HepG2 (cell line): ENCODE data around the gene MIDN. TPM values are rescaled to one million over a fixed set of nuclear protein-coding genes. Genes with fewer than 3 reads are reported as not detected.

Source experiments
- AGO2 ChIP-seq: fragments of 200-400 bp; formaldehyde crosslinking; optimal IDR thresholded peaks from 2 replicates; pipeline ENCODE3; 2017; ENCODE audit warnings: mild to moderate bottlenecking, low read depth, low read length, moderate library complexity
- CBX5 ChIP-seq: sonication (generic); formaldehyde crosslinking; IDR thresholded peaks from 2 replicates; pipeline ENCODE4 v1.4.0; 2020; ENCODE audit warnings: missing genetic modification reagents, borderline replicate concordance
- FOXK1 ChIP-seq: sonication (generic); formaldehyde crosslinking; IDR thresholded peaks from 2 replicates; pipeline ENCODE4 v1.4.0; 2020; ENCODE audit warnings: low read depth, missing genetic modification reagents, borderline replicate concordance
- HNRNPL ChIP-seq: fragments of 200-400 bp; formaldehyde crosslinking; IDR thresholded peaks from 2 replicates; pipeline ENCODE4 v1.6.1; 2017; ENCODE audit warnings: mild to moderate bottlenecking, low read depth, low read length
- KAT8 ChIP-seq: IDR thresholded peaks from 2 replicates; pipeline ENCODE4 v1.6.1; 2016; ENCODE audit warnings: missing genetic modification reagents, missing compliant biosample characterization
- LCORL ChIP-seq, 2 experiments: fragments of 450-650 bp in 1 of 2; sonication (generic) in 1 of 2; formaldehyde crosslinking in 1 of 2; IDR thresholded peaks; 2 replicates each; pipeline versions ENCODE4 v1.5.0 to v1.6.1; 2017 to 2020; ENCODE audit warnings: antibody characterized with exemption in 1 of 2, missing genetic modification reagents in 1 of 2
- RBFOX2 ChIP-seq: fragments of 200-400 bp; formaldehyde crosslinking; IDR thresholded peaks from 2 replicates; pipeline ENCODE4 v1.6.1; 2017; ENCODE audit warnings: low read depth, mild to moderate bottlenecking, low read length
- RBM22 ChIP-seq: fragments of 200-400 bp; formaldehyde crosslinking; optimal IDR thresholded peaks from 2 replicates; pipeline ENCODE3; 2017; ENCODE audit warnings: mild to moderate bottlenecking, low read length, moderate library complexity
- SETDB1 ChIP-seq: sonication (generic); formaldehyde crosslinking; IDR thresholded peaks from 2 replicates; pipeline ENCODE4 v1.5.1; 2020; ENCODE audit warnings: missing genetic modification reagents, mild to moderate bottlenecking, borderline replicate concordance
- SMYD3 ChIP-seq: sonication (generic); formaldehyde crosslinking; IDR thresholded peaks from 2 replicates; pipeline ENCODE4 v1.8.1; 2023; ENCODE audit warnings: mild to moderate bottlenecking, missing genetic modification reagents
- ZNF326 ChIP-seq: sonication (generic); formaldehyde crosslinking; IDR thresholded peaks from 2 replicates; pipeline ENCODE4 v1.4.0; 2020; ENCODE audit warnings: missing genetic modification reagents, borderline replicate concordance
- ZNF772 ChIP-seq: sonication (generic); formaldehyde crosslinking; IDR thresholded peaks from 2 replicates; pipeline ENCODE4 v1.5.0; 2020; ENCODE audit warnings: mild to moderate bottlenecking, missing genetic modification reagents
- ZNF839 ChIP-seq: sonication (generic); formaldehyde crosslinking; IDR thresholded peaks from 2 replicates; pipeline ENCODE4 v1.4.0; 2020; ENCODE audit warnings: missing genetic modification reagents, mild to moderate bottlenecking, borderline replicate concordance
- ZNF891 ChIP-seq: sonication (generic); formaldehyde crosslinking; IDR thresholded peaks from 2 replicates; pipeline ENCODE4 v1.5.0; 2020; ENCODE audit warnings: mild to moderate bottlenecking, missing genetic modification reagents
- polyA plus RNA-seq, 8 experiments: library from polyadenylated mRNA; depleted of rRNA in 3 of 8; stranded (reverse) in 7 of 8; unstranded in 1 of 8; fragments of >200 nt; fragmentation: Illumina TruSeq in 4 of 8; extraction: Trizol in 4 of 8; gene quantifications; 2 replicates each; pipeline versions ENCODE4 v1.2.1 to v1.2.3, GENCODE V29; 2011 to 2016; ENCODE audit warnings: low read depth in 4 of 8, missing spikeins in 1 of 8, mixed read lengths in 1 of 8; ENCODE audit not compliant: insufficient read depth in 1 of 8
- total RNA-seq, 5 experiments: library from RNA; depleted of rRNA; stranded (reverse); fragments of >200 nt; fragmentation: Illumina TruSeq; extraction: Trizol; gene quantifications; 2 replicates each; pipeline ENCODE4 v1.2.3, GENCODE V29; 2016; ENCODE audit warnings: low read depth in 1 of 5
- TF ChIP-seq, protein P1 (sequence below): sonication (generic); formaldehyde crosslinking; conservative IDR thresholded peaks from 2 replicates; pipeline ENCODE4 v1.4.0; 2020; ENCODE audit warnings: mild to moderate bottlenecking, missing genetic modification reagents, moderate library complexity
- TF ChIP-seq, protein P2 (sequence below): sonication (generic); formaldehyde crosslinking; IDR thresholded peaks from 2 replicates; pipeline ENCODE4 v1.5.1; 2020; ENCODE audit warnings: mild to moderate bottlenecking, missing genetic modification reagents, moderate library complexity
- TF ChIP-seq, protein P3 (sequence below): sonication (generic); formaldehyde crosslinking; conservative IDR thresholded peaks from 2 replicates; pipeline ENCODE4 v1.8.0; 2022; ENCODE audit warnings: missing genetic modification reagents

The MIDN gene
- total and polyA plus RNA-seq, 2 of the 13 experiments (the other 11 are each of a cell fraction or from before 2014, with no cell fraction given), result 8.4 to 18.0 TPM

DNA sequence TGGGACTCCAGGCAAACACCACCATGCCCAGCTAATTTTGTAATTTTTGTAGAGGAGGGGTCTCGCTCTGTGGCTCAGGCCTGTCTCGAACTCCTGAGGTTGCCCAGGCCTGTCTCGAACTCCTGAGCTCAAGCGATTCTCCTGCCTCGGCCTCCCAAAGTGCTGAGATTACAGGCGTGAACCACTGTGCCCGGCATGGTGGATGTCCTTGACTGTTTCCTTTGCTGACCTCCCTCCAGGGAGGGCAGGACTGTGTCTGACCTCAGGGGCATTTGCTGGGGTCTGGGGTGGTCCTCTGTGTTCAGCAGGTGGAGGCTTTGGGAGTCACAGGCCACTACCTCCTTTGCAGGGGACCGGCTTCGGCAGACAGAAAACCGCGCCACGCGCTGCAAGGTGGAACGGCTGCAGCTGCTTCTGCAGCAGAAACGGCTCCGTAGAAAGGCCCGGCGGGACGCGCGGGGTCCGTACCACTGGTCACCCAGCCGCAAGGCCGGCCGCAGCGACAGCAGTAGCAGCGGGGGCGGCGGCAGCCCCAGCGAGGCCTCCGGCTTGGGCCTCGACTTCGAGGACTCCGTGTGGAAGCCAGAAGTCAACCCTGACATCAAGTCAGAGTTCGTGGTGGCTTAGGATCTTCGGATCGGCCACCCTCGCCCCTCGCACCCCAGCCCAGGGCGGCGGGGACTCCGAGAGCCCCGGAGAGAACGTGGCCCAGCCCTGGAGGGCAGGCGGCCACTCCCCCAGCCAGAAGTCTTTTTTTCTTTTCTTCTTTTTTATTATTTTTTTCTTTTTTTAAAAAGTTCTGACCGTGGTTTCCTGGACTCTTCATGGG lies 8.5 kb downstream of the MIDN start (continued):
- TF ChIP-seq, protein P1, sequence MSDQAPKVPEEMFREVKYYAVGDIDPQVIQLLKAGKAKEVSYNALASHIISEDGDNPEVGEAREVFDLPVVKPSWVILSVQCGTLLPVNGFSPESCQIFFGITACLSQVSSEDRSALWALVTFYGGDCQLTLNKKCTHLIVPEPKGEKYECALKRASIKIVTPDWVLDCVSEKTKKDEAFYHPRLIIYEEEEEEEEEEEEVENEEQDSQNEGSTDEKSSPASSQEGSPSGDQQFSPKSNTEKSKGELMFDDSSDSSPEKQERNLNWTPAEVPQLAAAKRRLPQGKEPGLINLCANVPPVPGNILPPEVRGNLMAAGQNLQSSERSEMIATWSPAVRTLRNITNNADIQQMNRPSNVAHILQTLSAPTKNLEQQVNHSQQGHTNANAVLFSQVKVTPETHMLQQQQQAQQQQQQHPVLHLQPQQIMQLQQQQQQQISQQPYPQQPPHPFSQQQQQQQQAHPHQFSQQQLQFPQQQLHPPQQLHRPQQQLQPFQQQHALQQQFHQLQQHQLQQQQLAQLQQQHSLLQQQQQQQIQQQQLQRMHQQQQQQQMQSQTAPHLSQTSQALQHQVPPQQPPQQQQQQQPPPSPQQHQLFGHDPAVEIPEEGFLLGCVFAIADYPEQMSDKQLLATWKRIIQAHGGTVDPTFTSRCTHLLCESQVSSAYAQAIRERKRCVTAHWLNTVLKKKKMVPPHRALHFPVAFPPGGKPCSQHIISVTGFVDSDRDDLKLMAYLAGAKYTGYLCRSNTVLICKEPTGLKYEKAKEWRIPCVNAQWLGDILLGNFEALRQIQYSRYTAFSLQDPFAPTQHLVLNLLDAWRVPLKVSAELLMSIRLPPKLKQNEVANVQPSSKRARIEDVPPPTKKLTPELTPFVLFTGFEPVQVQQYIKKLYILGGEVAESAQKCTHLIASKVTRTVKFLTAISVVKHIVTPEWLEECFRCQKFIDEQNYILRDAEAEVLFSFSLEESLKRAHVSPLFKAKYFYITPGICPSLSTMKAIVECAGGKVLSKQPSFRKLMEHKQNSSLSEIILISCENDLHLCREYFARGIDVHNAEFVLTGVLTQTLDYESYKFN (CRISPR knock-in tag), result no peak
- TF ChIP-seq ZNF326 (CRISPR knock-in tag) (no peak), LCORL (IDR thresholded peaks at IDR 0.05) (no peak), LCORL (CRISPR knock-in tag; IDR thresholded peaks at IDR 0.05) (no peak), ZNF772 (CRISPR knock-in tag) (no peak), SETDB1 (CRISPR knock-in tag) (no peak), ZNF839 (CRISPR knock-in tag) (no peak), AGO2 (peak; percentile 99), RBFOX2 (peak; percentile 96), ZNF891 (CRISPR knock-in tag) (no peak), RBM22 (peak; percentile 32), HNRNPL (0 out of 2 replicates have a peak, but pooled peaks have one; percentile 18), FOXK1 (CRISPR knock-in tag) (no peak), KAT8 (CRISPR knock-in tag) (no peak), SMYD3 (CRISPR knock-in tag) (no peak), CBX5 (CRISPR knock-in tag) (no peak)
- TF ChIP-seq, protein P2, sequence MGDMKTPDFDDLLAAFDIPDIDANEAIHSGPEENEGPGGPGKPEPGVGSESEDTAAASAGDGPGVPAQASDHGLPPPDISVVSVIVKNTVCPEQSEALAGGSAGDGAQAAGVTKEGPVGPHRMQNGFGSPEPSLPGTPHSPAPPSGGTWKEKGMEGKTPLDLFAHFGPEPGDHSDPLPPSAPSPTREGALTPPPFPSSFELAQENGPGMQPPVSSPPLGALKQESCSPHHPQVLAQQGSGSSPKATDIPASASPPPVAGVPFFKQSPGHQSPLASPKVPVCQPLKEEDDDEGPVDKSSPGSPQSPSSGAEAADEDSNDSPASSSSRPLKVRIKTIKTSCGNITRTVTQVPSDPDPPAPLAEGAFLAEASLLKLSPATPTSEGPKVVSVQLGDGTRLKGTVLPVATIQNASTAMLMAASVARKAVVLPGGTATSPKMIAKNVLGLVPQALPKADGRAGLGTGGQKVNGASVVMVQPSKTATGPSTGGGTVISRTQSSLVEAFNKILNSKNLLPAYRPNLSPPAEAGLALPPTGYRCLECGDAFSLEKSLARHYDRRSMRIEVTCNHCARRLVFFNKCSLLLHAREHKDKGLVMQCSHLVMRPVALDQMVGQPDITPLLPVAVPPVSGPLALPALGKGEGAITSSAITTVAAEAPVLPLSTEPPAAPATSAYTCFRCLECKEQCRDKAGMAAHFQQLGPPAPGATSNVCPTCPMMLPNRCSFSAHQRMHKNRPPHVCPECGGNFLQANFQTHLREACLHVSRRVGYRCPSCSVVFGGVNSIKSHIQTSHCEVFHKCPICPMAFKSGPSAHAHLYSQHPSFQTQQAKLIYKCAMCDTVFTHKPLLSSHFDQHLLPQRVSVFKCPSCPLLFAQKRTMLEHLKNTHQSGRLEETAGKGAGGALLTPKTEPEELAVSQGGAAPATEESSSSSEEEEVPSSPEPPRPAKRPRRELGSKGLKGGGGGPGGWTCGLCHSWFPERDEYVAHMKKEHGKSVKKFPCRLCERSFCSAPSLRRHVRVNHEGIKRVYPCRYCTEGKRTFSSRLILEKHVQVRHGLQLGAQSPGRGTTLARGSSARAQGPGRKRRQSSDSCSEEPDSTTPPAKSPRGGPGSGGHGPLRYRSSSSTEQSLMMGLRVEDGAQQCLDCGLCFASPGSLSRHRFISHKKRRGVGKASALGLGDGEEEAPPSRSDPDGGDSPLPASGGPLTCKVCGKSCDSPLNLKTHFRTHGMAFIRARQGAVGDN (CRISPR knock-in tag), result peak; percentile 35; the same call in 1 of the 2 replicates
- TF ChIP-seq, protein P3, sequence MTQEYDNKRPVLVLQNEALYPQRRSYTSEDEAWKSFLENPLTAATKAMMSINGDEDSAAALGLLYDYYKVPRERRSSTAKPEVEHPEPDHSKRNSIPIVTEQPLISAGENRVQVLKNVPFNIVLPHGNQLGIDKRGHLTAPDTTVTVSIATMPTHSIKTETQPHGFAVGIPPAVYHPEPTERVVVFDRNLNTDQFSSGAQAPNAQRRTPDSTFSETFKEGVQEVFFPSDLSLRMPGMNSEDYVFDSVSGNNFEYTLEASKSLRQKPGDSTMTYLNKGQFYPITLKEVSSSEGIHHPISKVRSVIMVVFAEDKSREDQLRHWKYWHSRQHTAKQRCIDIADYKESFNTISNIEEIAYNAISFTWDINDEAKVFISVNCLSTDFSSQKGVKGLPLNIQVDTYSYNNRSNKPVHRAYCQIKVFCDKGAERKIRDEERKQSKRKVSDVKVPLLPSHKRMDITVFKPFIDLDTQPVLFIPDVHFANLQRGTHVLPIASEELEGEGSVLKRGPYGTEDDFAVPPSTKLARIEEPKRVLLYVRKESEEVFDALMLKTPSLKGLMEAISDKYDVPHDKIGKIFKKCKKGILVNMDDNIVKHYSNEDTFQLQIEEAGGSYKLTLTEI (CRISPR knock-in tag), result no peak
